ENCODE results near the gene PCDHGA3.

- TF ChIP-seq CTCF (IDR thresholded peaks at IDR 0.05) (no peak), SIN3A (IDR thresholded peaks at IDR 0.05; ENCODE audit: borderline replicate concordance, insufficient read depth, low read depth, low read length) (no peak), POLR2AphosphoS5 (IDR thresholded peaks at IDR 0.05; ENCODE audit: low read depth, low read length) (no peak), TCF7L2 (IDR thresholded peaks at IDR 0.05; ENCODE audit: low read depth, low read length) (no peak)
Measured at GRCh38 chr5:141319202-141319601, 24.4 kb upstream of the PCDHGA3 start.
